Ovary (tissue), 9 donors: Measurements from ENCODE around the gene TOR1B. TPM values are rescaled to one million over a fixed set of nuclear protein-coding genes. Genes with fewer than 3 reads are reported as not detected.

ENCODE experiments used
- DNase-seq, 5 donors: peaks; one replicate each; pipeline ENCODE4 v3.0.0-alpha.2; 2019 to 2020
- H3K27ac ChIP-seq, 2 donors: fragments of 200-600 bp; one replicate each; pipeline versions ENCODE4 v1.5.1 to v1.8.0; 2019 to 2022
- H3K27me3 ChIP-seq: fragments of 200-600 bp; one replicate; pipeline ENCODE4 v1.8.0; 2022
- H3K36me3 ChIP-seq: fragments of 200-600 bp; sonication (generic); one replicate; pipeline ENCODE4 v1.5.1; 2019
- H3K4me1 ChIP-seq: one replicate; pipeline ENCODE4 v1.8.1; 2013; ENCODE audit warnings: mild to moderate bottlenecking, moderate library complexity; ENCODE audit not compliant: insufficient read depth
- H3K4me3 ChIP-seq: fragments of 200-600 bp; sonication (generic); one replicate; pipeline ENCODE4 v1.5.1; 2017
- H3K9me3 ChIP-seq, 2 donors: fragments of 200-600 bp in 1 of 2; sonication (generic) in 1 of 2; one replicate each; pipeline versions ENCODE4 v1.5.1 to v1.8.1; 2013 to 2019; ENCODE audit warnings: mild to moderate bottlenecking in 1 of 2, moderate library complexity in 1 of 2
- CTCF ChIP-seq, 3 donors: fragments of 450-650 bp in 2 of 3; fragments of 200-600 bp in 1 of 3; IDR thresholded peaks; one replicate each; pipeline versions ENCODE4 v1.5.1 to v1.8.0; 2016 to 2022; ENCODE audit warnings: antibody characterized with exemption in 3 of 3, mild to moderate bottlenecking in 1 of 3
- EP300 ChIP-seq: sonication (generic); formaldehyde crosslinking; IDR thresholded peaks from one replicate; pipeline ENCODE4 v1.6.1; 2017; ENCODE audit warnings: antibody characterized with exemption
- POLR2A ChIP-seq: fragments of 450-650 bp; IDR thresholded peaks from one replicate; pipeline ENCODE4 v1.6.1; 2017; ENCODE audit warnings: antibody characterized with exemption, mild to moderate bottlenecking, moderate library complexity
- WGBS, 3 donors: extraction: QIAGEN DNeasy Blood & Tissue Kit in 1 of 3; methylation state at CpG; one replicate each; pipeline versions ENCODE4 v1.1.5 to v1.1.7; 2013 to 2017; 5-methylcytosine and 5-hydroxymethylcytosine counted together
- intact Hi-C, 4 donors: fragments of 100-400 bp; cut with DNase I; formaldehyde crosslinking; loops; one replicate each; pipeline versions ENCODE4 v1.11.0 to v1.15.1; 2022 to 2023
- polyA plus RNA-seq, 2 donors: library from polyadenylated mRNA; stranded (reverse); fragments of 200-250 nt in 1 of 2; fragments of 350-450 nt in 1 of 2; fragmentation: Illumina TruSeq in 1 of 2; extraction: RNeasy Lipid Tissue Mini Kit (QIAGEN cat#74804) in 1 of 2; gene quantifications; one replicate each; pipeline ENCODE4 v1.2.3, GENCODE V29; 2013 to 2014
- total RNA-seq, 7 donors: library from RNA; depleted of rRNA in 2 of 7; stranded (reverse); fragments of >200 nt in 2 of 7; fragmentation: NEBNext Ultra II Directional in 3 of 7; extraction: Animal tissue kit (Norgen Biotek cat#: 25700) in 3 of 7; gene quantifications; one replicate each; pipeline versions ENCODE4 v1.1.0 to v1.2.4, GENCODE V29; 2016 to 2023
- donor health status: DM: no; HTN: no; CAD: no; lungs with moderate emphysema.
- donor health status: DM: no; HTN: no; CAD: no.
- donor health status: Bipolar disorder and iron deficiency.
- donor health status: DM: yes; HTN: yes; CAD: no.
- donor health status: DM: no; HTN: no; CAD: no.
- donor health status: DM: yes; HTN: yes; CAD: no.

TOR1B gene
- total and polyA plus RNA-seq, 9 donors = 12.2 to 27.5 (median 16.9) TPM

GRCh38 chr9:129835860-129836223, 32.9 kb downstream of the TOR1B start:
- WGBS, 3 donors = 0% methylated on average over 19 of the region's 19 CpGs
- peak overlapping the region; percentile 52 to 72 for H3K27ac ChIP-seq
- H3K9me3 ChIP-seq = no peaks in the 10 kb centered on the region
- H3K4me3 ChIP-seq = peak overlapping the region; percentile 97
- no peak for DNase-seq
- TF ChIP-seq POLR2A (no peak), CTCF (IDR thresholded peaks at IDR 0.05) (no peak), EP300 (no peak)
- no peaks in the 10 kb centered on the region for H3K27me3 ChIP-seq
- intact Hi-C loops = no loop called here
- H3K4me1 ChIP-seq = peaks cover 9% of the 10 kb centered on the region
- H3K36me3 ChIP-seq = no peaks in the 10 kb centered on the region

GRCh38 chr9:129836311-129837007, 33.5 kb downstream of the TOR1B start:
- TF ChIP-seq EP300 (no peak), CTCF (IDR thresholded peaks at IDR 0.05) (no peak), POLR2A (no peak)
- Histone ChIP-seq H3K27ac (no peak overlapping the region), H3K4me3 (peak overlapping the region; percentile 97), H3K27me3 (no peaks in the 10 kb centered on the region), H3K36me3 (no peaks in the 10 kb centered on the region), H3K4me1 (peaks cover 9% of the 10 kb centered on the region), H3K9me3 (no peaks in the 10 kb centered on the region)
- intact Hi-C loops = no loop called here
- DNase-seq = no peak
- 18 to 26% (median 24%) methylated on average over 16 of the region's 16 CpGs for WGBS, 3 donors

GRCh38 chr9:129838707-129839259, 35.8 kb downstream of the TOR1B start:
- Histone ChIP-seq H3K27me3 (no peaks in the 10 kb centered on the region), H3K9me3 (no peaks in the 10 kb centered on the region), H3K36me3 (no peaks in the 10 kb centered on the region), H3K4me1 (peaks cover 9% of the 10 kb centered on the region), H3K4me3 (no peak overlapping the region), H3K27ac (no peak overlapping the region)
- intact Hi-C loops = no loop called here
- 77 to 85% (median 81%) methylated on average over 12 of the region's 12 CpGs for WGBS, 3 donors
- TF ChIP-seq POLR2A = no peak
- TF ChIP-seq EP300 = no peak
- TF ChIP-seq CTCF (IDR thresholded peaks at IDR 0.05) = no peak
- DNase-seq = no peak

GRCh38 chr9:129839324-129840023, 36.5 kb downstream of the TOR1B start:
- intact Hi-C loops = no loop called here
- no peak for DNase-seq
- Histone ChIP-seq H3K4me3 (no peak overlapping the region), H3K9me3 (no peaks in the 10 kb centered on the region), H3K36me3 (no peaks in the 10 kb centered on the region), H3K27me3 (no peaks in the 10 kb centered on the region), H3K27ac (no peak overlapping the region), H3K4me1 (peaks cover 7% of the 10 kb centered on the region)
- 67 to 71% (median 69%) methylated on average over 10 of the region's 10 CpGs for WGBS, 3 donors
- TF ChIP-seq POLR2A (no peak), EP300 (no peak), CTCF (IDR thresholded peaks at IDR 0.05) (no peak)
